ENCODE measurements around the gene ASGR1. TPM values are rescaled to one million over a fixed set of nuclear protein-coding genes. Genes with fewer than 3 reads are reported as not detected.

The ASGR1 gene
- total RNA-seq, 1 experiment from 2014 or later: 1.3 TPM

DNA sequence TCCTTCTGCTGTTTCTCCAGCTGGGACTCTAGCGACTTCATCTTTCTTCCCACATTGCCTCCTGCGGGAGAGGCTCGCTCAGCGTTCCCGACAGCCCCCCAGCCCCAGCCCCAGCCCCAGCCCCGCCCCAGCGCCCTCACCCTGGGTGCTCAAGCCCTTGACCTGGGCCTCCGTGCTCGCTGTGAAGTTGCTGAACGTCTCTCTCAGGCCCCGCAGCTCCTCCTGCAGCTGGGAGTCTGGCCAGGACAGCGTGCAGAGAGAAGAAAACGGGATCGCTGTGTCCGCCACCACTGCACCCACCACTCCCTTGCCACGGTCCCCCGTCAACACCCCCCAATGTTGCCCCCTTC lies 2.4 kb downstream of the ASGR1 start:
- Histone ChIP-seq H3K27me3 (ENCODE audit: control insufficient read depth, insufficient read depth, low read length) (no peaks in the 10 kb centered on the region), H3K36me3 (ENCODE audit: control insufficient read depth, insufficient read depth, low read length) (no peaks in the 10 kb centered on the region), H3K9me3 (ENCODE audit: control insufficient read depth, insufficient read depth, low read depth, low read length) (no peaks in the 10 kb centered on the region), H3K27ac (ENCODE audit: low read length) (no peak overlapping the region), H3K4me3 (ENCODE audit: low read depth in 2 of 2, low read length in 2 of 2) (no peak overlapping the region), H3K4me1 (ENCODE audit: control insufficient read depth, insufficient read depth, low read length) (peaks cover 9% of the 10 kb centered on the region; the same call in 1 of the 2 replicates)
- POLR2A ChIA-PET: interaction anchor here (0.7 kb wide), 1 partner anchor 141 kb away, joined by 3 read pairs; no protein-coding TSS in a partner anchor
- no peak for DNase-seq (ENCODE audit: low read depth, low spot score)
- no TSS peak for BruUV-seq (replicated peaks)
- intact Hi-C loops (cut with micrococcal nuclease; ENCODE audit: unreplicated experiment): no loop called here
- CTCF ChIA-PET: interaction anchor here (0.7 to 1.5 kb wide), 6 partner anchors 39 to 235 kb away, joined by 3 to 8 read pairs (median 4); no protein-coding TSS in a partner anchor
- no peak for ATAC-seq
- TF ChIP-seq, protein P1, sequence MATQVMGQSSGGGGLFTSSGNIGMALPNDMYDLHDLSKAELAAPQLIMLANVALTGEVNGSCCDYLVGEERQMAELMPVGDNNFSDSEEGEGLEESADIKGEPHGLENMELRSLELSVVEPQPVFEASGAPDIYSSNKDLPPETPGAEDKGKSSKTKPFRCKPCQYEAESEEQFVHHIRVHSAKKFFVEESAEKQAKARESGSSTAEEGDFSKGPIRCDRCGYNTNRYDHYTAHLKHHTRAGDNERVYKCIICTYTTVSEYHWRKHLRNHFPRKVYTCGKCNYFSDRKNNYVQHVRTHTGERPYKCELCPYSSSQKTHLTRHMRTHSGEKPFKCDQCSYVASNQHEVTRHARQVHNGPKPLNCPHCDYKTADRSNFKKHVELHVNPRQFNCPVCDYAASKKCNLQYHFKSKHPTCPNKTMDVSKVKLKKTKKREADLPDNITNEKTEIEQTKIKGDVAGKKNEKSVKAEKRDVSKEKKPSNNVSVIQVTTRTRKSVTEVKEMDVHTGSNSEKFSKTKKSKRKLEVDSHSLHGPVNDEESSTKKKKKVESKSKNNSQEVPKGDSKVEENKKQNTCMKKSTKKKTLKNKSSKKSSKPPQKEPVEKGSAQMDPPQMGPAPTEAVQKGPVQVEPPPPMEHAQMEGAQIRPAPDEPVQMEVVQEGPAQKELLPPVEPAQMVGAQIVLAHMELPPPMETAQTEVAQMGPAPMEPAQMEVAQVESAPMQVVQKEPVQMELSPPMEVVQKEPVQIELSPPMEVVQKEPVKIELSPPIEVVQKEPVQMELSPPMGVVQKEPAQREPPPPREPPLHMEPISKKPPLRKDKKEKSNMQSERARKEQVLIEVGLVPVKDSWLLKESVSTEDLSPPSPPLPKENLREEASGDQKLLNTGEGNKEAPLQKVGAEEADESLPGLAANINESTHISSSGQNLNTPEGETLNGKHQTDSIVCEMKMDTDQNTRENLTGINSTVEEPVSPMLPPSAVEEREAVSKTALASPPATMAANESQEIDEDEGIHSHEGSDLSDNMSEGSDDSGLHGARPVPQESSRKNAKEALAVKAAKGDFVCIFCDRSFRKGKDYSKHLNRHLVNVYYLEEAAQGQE (IDR thresholded peaks at IDR 0.05; ENCODE audit: insufficient read depth in 1 of 2, low read depth in 2 of 2, low read length in 1 of 2): no peak
- TF ChIP-seq TCF7L2 (IDR thresholded peaks at IDR 0.05; ENCODE audit: low read depth, low read length) (no peak), SIN3A (IDR thresholded peaks at IDR 0.05; ENCODE audit: borderline replicate concordance, insufficient read depth, low read depth, low read length) (no peak), POLR2AphosphoS5 (IDR thresholded peaks at IDR 0.05; ENCODE audit: low read depth, low read length) (no peak)
- TF ChIP-seq, protein P2, sequence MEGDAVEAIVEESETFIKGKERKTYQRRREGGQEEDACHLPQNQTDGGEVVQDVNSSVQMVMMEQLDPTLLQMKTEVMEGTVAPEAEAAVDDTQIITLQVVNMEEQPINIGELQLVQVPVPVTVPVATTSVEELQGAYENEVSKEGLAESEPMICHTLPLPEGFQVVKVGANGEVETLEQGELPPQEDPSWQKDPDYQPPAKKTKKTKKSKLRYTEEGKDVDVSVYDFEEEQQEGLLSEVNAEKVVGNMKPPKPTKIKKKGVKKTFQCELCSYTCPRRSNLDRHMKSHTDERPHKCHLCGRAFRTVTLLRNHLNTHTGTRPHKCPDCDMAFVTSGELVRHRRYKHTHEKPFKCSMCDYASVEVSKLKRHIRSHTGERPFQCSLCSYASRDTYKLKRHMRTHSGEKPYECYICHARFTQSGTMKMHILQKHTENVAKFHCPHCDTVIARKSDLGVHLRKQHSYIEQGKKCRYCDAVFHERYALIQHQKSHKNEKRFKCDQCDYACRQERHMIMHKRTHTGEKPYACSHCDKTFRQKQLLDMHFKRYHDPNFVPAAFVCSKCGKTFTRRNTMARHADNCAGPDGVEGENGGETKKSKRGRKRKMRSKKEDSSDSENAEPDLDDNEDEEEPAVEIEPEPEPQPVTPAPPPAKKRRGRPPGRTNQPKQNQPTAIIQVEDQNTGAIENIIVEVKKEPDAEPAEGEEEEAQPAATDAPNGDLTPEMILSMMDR (IDR thresholded peaks at IDR 0.05): no peak
- in situ Hi-C loops (cut with HindIII; ENCODE audit: low pct_unique_long_range_greater_than_20kb, low sequenced_read_pairs): no loop called here

DNA sequence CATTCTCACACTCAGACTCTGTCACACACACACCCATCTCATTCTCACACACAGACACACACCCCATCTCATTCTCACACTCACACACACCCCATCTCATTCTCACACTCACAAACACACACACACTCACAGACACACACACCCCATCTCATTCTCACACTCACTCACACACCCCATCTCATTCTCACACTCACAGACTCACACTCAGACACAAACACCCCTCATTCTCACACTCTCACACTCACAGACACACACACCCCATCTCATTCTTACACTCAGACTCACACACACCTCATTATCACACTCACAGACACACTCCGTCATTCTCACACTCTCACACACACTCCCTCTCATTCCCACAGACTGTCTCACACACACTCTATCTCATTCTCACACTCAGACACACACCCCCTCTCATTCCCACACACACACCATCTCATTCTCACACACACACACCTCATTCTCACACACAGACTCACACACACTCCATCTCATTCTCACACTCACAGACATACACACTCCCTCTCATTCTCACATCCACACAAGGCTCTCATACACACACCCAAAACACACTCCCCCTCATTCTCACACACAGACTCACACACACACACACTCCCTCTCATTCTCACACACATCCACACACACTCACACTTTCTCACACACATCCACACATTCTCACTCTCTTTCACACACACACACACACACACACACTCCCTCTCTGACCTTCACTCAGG lies 2.9 kb downstream of the ASGR1 start:
- intact Hi-C loops (cut with micrococcal nuclease; ENCODE audit: unreplicated experiment) (no loop called here), in situ Hi-C loops (cut with HindIII; ENCODE audit: low pct_unique_long_range_greater_than_20kb, low sequenced_read_pairs) (no loop called here)
- TF ChIP-seq, protein P1 (IDR thresholded peaks at IDR 0.05; ENCODE audit: insufficient read depth in 1 of 2, low read depth in 2 of 2, low read length in 1 of 2): no peak
- no peak for TF ChIP-seq SIN3A (IDR thresholded peaks at IDR 0.05; ENCODE audit: borderline replicate concordance, insufficient read depth, low read depth, low read length)
- TF ChIP-seq, protein P2 (IDR thresholded peaks at IDR 0.05): no peak
- TF ChIP-seq POLR2AphosphoS5 (IDR thresholded peaks at IDR 0.05; ENCODE audit: low read depth, low read length): no peak
- TF ChIP-seq TCF7L2 (IDR thresholded peaks at IDR 0.05; ENCODE audit: low read depth, low read length): no peak
- DNase-seq (ENCODE audit: low read depth, low spot score) (no peak), ATAC-seq (no peak)
- H3K9me3 ChIP-seq (ENCODE audit: control insufficient read depth, insufficient read depth, low read depth, low read length): no peaks in the 10 kb centered on the region
- peaks cover 9% of the 10 kb centered on the region; the same call in 1 of the 2 replicates for H3K4me1 ChIP-seq (ENCODE audit: control insufficient read depth, insufficient read depth, low read length)
- H3K36me3 ChIP-seq (ENCODE audit: control insufficient read depth, insufficient read depth, low read length): no peaks in the 10 kb centered on the region
- no peaks in the 10 kb centered on the region for H3K27me3 ChIP-seq (ENCODE audit: control insufficient read depth, insufficient read depth, low read length)
- no peak overlapping the region for H3K27ac ChIP-seq (ENCODE audit: low read length)
- ChIA-PET POLR2A (interaction anchor here (0.7 kb wide), 1 partner anchor 141 kb away, joined by 3 read pairs; no protein-coding TSS in a partner anchor), CTCF (interaction anchor here (1.0 kb wide), 1 partner anchor 43 kb away, joined by 3 read pairs; no protein-coding TSS in a partner anchor)
- H3K4me3 ChIP-seq (ENCODE audit: low read depth in 2 of 2, low read length in 2 of 2): no peak overlapping the region
- no TSS peak for BruUV-seq (replicated peaks)
